22Rv1 (cell line): ENCODE data around the gene SMIM14.
"Not testable (repeated sequence)": the region's sequence is repeated elsewhere in the genome, so short reads cannot be mapped to it uniquely, and the experiment has no call there.

ENCODE experiments used
- CTCF ChIP-seq: fragments of 450-650 bp; IDR thresholded peaks from 2 replicates; pipeline ENCODE4 v1.5.1; 2017; ENCODE audit warnings: mild to moderate bottlenecking
- ZFX ChIP-seq: fragments of 450-650 bp; IDR thresholded peaks from 2 replicates; pipeline ENCODE4 v1.6.1; 2017; ENCODE audit warnings: antibody characterized with exemption, borderline replicate concordance

- not testable (repeated sequence) for TF ChIP-seq CTCF, ZFX
Observed at GRCh38 chr4:39502664-39503035, 136.0 kb downstream of the SMIM14 start.
